C4-2B (cell line): ENCODE data around the gene KCNQ5.

ENCODE experiments used
- CTCF ChIP-seq: fragments of 450-650 bp; conservative IDR thresholded peaks from 2 replicates; pipeline ENCODE4 v1.5.1; 2017; ENCODE audit warnings: mild to moderate bottlenecking
- ZFX ChIP-seq: fragments of 450-650 bp; IDR thresholded peaks from 2 replicates; pipeline ENCODE4 v1.6.1; 2017

GRCh38 chr6:72760114-72760793 is 138.4 kb downstream of the KCNQ5 start:
- no peak for TF ChIP-seq CTCF
- TF ChIP-seq ZFX = no peak
